Measurements from ENCODE around the gene PCDH8. TPM values are rescaled to one million over a fixed set of nuclear protein-coding genes. Genes with fewer than 3 reads are reported as not detected.

PCDH8 gene
- total and polyA plus RNA-seq, 10 of the 15 experiments (the other 5 are each of a cell fraction or from before 2014, with no cell fraction given) = 0.03 to 0.86 (median 0.45) TPM; not detected in 1

DNA sequence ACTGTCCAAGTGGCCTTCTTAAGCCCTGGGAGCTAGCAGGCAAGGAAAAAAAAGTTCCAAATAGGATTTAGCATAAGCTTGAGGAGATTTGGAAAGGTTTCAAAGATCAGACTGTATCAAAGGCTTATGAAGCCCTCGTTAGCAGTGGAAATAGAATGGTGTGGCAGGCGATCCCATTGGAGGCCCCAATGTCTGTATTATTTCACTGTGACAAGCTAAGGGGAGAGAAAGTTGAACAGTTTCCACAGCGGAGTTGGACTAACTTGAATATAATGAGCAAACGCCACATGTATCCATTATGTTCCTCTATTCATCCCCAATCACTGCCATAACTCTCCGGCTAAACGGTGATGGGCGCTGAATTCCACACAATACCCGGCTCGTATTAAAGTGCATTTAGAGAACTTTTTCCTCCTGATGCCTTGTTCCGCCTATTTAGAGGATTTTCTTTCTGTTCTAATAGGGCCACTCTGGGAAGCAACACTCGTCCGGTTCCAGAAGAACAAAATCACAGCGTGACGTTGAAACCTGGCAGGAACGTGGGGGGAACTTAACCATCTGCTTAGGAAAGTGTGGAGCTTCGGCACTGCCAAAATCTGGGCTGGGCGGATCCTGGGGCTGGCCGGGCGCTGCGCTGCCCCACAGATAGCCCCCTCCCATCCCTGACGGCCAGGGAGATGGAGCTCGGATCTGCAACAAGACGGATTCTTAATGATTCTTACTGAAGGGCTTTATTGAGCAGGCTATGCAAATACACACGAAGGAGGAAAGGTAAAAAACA is 1.0 kb upstream of the PCDH8 start (continued):
- TF ChIP-seq, protein P1, sequence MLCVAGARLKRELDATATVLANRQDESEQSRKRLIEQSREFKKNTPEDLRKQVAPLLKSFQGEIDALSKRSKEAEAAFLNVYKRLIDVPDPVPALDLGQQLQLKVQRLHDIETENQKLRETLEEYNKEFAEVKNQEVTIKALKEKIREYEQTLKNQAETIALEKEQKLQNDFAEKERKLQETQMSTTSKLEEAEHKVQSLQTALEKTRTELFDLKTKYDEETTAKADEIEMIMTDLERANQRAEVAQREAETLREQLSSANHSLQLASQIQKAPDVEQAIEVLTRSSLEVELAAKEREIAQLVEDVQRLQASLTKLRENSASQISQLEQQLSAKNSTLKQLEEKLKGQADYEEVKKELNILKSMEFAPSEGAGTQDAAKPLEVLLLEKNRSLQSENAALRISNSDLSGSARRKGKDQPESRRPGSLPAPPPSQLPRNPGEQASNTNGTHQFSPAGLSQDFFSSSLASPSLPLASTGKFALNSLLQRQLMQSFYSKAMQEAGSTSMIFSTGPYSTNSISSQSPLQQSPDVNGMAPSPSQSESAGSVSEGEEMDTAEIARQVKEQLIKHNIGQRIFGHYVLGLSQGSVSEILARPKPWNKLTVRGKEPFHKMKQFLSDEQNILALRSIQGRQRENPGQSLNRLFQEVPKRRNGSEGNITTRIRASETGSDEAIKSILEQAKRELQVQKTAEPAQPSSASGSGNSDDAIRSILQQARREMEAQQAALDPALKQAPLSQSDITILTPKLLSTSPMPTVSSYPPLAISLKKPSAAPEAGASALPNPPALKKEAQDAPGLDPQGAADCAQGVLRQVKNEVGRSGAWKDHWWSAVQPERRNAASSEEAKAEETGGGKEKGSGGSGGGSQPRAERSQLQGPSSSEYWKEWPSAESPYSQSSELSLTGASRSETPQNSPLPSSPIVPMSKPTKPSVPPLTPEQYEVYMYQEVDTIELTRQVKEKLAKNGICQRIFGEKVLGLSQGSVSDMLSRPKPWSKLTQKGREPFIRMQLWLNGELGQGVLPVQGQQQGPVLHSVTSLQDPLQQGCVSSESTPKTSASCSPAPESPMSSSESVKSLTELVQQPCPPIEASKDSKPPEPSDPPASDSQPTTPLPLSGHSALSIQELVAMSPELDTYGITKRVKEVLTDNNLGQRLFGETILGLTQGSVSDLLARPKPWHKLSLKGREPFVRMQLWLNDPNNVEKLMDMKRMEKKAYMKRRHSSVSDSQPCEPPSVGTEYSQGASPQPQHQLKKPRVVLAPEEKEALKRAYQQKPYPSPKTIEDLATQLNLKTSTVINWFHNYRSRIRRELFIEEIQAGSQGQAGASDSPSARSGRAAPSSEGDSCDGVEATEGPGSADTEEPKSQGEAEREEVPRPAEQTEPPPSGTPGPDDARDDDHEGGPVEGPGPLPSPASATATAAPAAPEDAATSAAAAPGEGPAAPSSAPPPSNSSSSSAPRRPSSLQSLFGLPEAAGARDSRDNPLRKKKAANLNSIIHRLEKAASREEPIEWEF (IDR thresholded peaks at IDR 0.05; ENCODE audit: insufficient replicate concordance, low read depth, low read length) = no peak
- TF ChIP-seq BCL11A (IDR thresholded peaks at IDR 0.05; ENCODE audit: low read depth, low read length) (no peak), STAT1 (conservative IDR thresholded peaks at IDR 0.05) (no peak), TAF1 (IDR thresholded peaks at IDR 0.05; ENCODE audit: borderline replicate concordance, low read depth, low read length) (no peak), SMARCA5 (IDR thresholded peaks at IDR 0.05) (no peak), NFXL1 (IDR thresholded peaks at IDR 0.05; ENCODE audit: borderline replicate concordance) (no peak), ESRRA (IDR thresholded peaks at IDR 0.05; ENCODE audit: low read length) (no peak), DPF2 (IDR thresholded peaks at IDR 0.05) (no peak), EP300 (IDR thresholded peaks at IDR 0.05; ENCODE audit: borderline replicate concordance in 1 of 2, control insufficient read depth in 1 of 2, low read depth in 2 of 2, low read length in 2 of 2) (no peak), ZNF217 (IDR thresholded peaks at IDR 0.05) (no peak)

All from GM12878 (cell line).